Ovary (tissue), 3 donors: Measurements from ENCODE around the gene KCNRG.

Source experiments
- EP300 ChIP-seq: sonication (generic); formaldehyde crosslinking; IDR thresholded peaks from one replicate; pipeline ENCODE4 v1.6.1; 2017; ENCODE audit warnings: antibody characterized with exemption
- POLR2A ChIP-seq: fragments of 450-650 bp; IDR thresholded peaks from one replicate; pipeline ENCODE4 v1.6.1; 2017; ENCODE audit warnings: antibody characterized with exemption, mild to moderate bottlenecking, moderate library complexity
- TF ChIP-seq, protein P1 (sequence below), 3 donors: fragments of 450-650 bp in 2 of 3; fragments of 200-600 bp in 1 of 3; IDR thresholded peaks; one replicate each; pipeline versions ENCODE4 v1.5.1 to v1.8.0; 2016 to 2022; ENCODE audit warnings: antibody characterized with exemption in 3 of 3, mild to moderate bottlenecking in 1 of 3
- donor health status: DM: no; HTN: no; CAD: no.

- TF ChIP-seq, protein P1, sequence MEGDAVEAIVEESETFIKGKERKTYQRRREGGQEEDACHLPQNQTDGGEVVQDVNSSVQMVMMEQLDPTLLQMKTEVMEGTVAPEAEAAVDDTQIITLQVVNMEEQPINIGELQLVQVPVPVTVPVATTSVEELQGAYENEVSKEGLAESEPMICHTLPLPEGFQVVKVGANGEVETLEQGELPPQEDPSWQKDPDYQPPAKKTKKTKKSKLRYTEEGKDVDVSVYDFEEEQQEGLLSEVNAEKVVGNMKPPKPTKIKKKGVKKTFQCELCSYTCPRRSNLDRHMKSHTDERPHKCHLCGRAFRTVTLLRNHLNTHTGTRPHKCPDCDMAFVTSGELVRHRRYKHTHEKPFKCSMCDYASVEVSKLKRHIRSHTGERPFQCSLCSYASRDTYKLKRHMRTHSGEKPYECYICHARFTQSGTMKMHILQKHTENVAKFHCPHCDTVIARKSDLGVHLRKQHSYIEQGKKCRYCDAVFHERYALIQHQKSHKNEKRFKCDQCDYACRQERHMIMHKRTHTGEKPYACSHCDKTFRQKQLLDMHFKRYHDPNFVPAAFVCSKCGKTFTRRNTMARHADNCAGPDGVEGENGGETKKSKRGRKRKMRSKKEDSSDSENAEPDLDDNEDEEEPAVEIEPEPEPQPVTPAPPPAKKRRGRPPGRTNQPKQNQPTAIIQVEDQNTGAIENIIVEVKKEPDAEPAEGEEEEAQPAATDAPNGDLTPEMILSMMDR (IDR thresholded peaks at IDR 0.05), result peak; percentile 50 to 71 (median 58)
- TF ChIP-seq POLR2A (peak; percentile 53), EP300 (no peak)
Observed at GRCh38 chr13:49996951-49997895, 18.0 kb upstream of the KCNRG start, which contains the start of gene TRIM13.
